ENCODE results near the gene RAC3.

GRCh38 chr17:82081546-82081945, 50.1 kb downstream of the RAC3 start:
- TF ChIP-seq CTCF (IDR thresholded peaks at IDR 0.05; ENCODE audit: control extremely low read depth in 1 of 3, insufficient read depth in 1 of 3, low read depth in 1 of 3, low read length in 3 of 3) (no peak), POLR2AphosphoS5 (IDR thresholded peaks at IDR 0.05; ENCODE audit: low read depth, low read length) (no peak), BRCA1 (IDR thresholded peaks at IDR 0.05; ENCODE audit: low read depth, low read length) (no peak), EZH2 (IDR thresholded peaks at IDR 0.05; ENCODE audit: low read depth, low read length, severe bottlenecking) (no peak), TAF1 (IDR thresholded peaks at IDR 0.05; ENCODE audit: low read depth, low read length) (no peak), SIN3A (conservative IDR thresholded peaks at IDR 0.05 in 1 of 2, IDR thresholded peaks at IDR 0.05 in 1 of 2; ENCODE audit: low read depth in 1 of 2, low read length in 2 of 2) (no peak), RNF2 (IDR thresholded peaks at IDR 0.05; ENCODE audit: borderline replicate concordance, low read depth, low read length, missing control alignments, poor library complexity, severe bottlenecking) (no peak), JUND (IDR thresholded peaks at IDR 0.05; ENCODE audit: low read length) (no peak), JUN (IDR thresholded peaks at IDR 0.05; ENCODE audit: low read depth, low read length) (no peak)

Measured in H1 (cell line).